ENCODE data around the gene ADGRL1. TPM values are rescaled to one million over a fixed set of nuclear protein-coding genes. Genes with fewer than 3 reads are reported as not detected.
"Not testable (repeated sequence)": the region's sequence is repeated elsewhere in the genome, so short reads cannot be mapped to it uniquely, and the experiment has no call there.

ADGRL1 gene
- total RNA-seq, 1 donor from 2014 or later, result 32.9 TPM

- Mint-ChIP-seq H3K27me3 (ENCODE audit: unreplicated experiment) (peaks cover 14% of the 10 kb centered on the region), H3K27ac (ENCODE audit: unreplicated experiment) (no peak overlapping the region), H3K9me3 (ENCODE audit: unreplicated experiment) (no peaks in the 10 kb centered on the region), H3K4me1 (ENCODE audit: unreplicated experiment) (peaks cover 13% of the 10 kb centered on the region), H3K36me3 (ENCODE audit: low read depth, unreplicated experiment) (no peaks in the 10 kb centered on the region), H3K4me3 (ENCODE audit: unreplicated experiment) (no peak overlapping the region)
- TF ChIP-seq CTCF (IDR thresholded peaks at IDR 0.05; ENCODE audit: unreplicated experiment), result no peak
- peak; percentile 58 for DNase-seq (ENCODE audit: low spot score)
Measured at GRCh38 chr19:14248578-14249011, 42.6 kb upstream of the ADGRL1 start.

- Mint-ChIP-seq H3K4me3 (ENCODE audit: unreplicated experiment) (peak overlapping the region; percentile 51), H3K27me3 (ENCODE audit: unreplicated experiment) (peaks cover 15% of the 10 kb centered on the region), H3K4me1 (ENCODE audit: unreplicated experiment) (peaks cover 12% of the 10 kb centered on the region)
- H3K9me3 Mint-ChIP-seq (ENCODE audit: unreplicated experiment); H3K36me3 Mint-ChIP-seq (ENCODE audit: low read depth, unreplicated experiment); H3K27ac Mint-ChIP-seq (ENCODE audit: unreplicated experiment): not testable (repeated sequence)
- peak; percentile 25 for DNase-seq (ENCODE audit: low spot score)
Measured at GRCh38 chr19:14247548-14248471, 41.8 kb upstream of the ADGRL1 start.

- not testable (repeated sequence) for H3K27ac Mint-ChIP-seq (ENCODE audit: unreplicated experiment); H3K9me3 Mint-ChIP-seq (ENCODE audit: unreplicated experiment); H3K36me3 Mint-ChIP-seq (ENCODE audit: low read depth, unreplicated experiment); H3K4me3 Mint-ChIP-seq (ENCODE audit: unreplicated experiment); DNase-seq (ENCODE audit: low spot score)
- Mint-ChIP-seq H3K4me1 (ENCODE audit: unreplicated experiment) (peaks cover 14% of the 10 kb centered on the region), H3K27me3 (ENCODE audit: unreplicated experiment) (peaks cover 14% of the 10 kb centered on the region)
Measured at GRCh38 chr19:14247205-14247547, 41.2 kb upstream of the ADGRL1 start.

GRCh38 chr19:14244393-14244792, 38.4 kb upstream of the ADGRL1 start:
- H3K27ac Mint-ChIP-seq (ENCODE audit: unreplicated experiment); H3K9me3 Mint-ChIP-seq (ENCODE audit: unreplicated experiment); DNase-seq (ENCODE audit: low spot score); H3K27me3 Mint-ChIP-seq (ENCODE audit: unreplicated experiment); H3K36me3 Mint-ChIP-seq (ENCODE audit: low read depth, unreplicated experiment); H3K4me3 Mint-ChIP-seq (ENCODE audit: unreplicated experiment); H3K4me1 Mint-ChIP-seq (ENCODE audit: unreplicated experiment): not testable (repeated sequence)

- not testable (repeated sequence) for H3K36me3 Mint-ChIP-seq (ENCODE audit: low read depth, unreplicated experiment); H3K27me3 Mint-ChIP-seq (ENCODE audit: unreplicated experiment); H3K4me3 Mint-ChIP-seq (ENCODE audit: unreplicated experiment); H3K9me3 Mint-ChIP-seq (ENCODE audit: unreplicated experiment); DNase-seq (ENCODE audit: low spot score); H3K27ac Mint-ChIP-seq (ENCODE audit: unreplicated experiment); H3K4me1 Mint-ChIP-seq (ENCODE audit: unreplicated experiment)
Measured at GRCh38 chr19:14243718-14244117, 37.7 kb upstream of the ADGRL1 start.

- Mint-ChIP-seq H3K4me1 (ENCODE audit: unreplicated experiment) (peaks cover 2% of the 10 kb centered on the region), H3K27me3 (ENCODE audit: unreplicated experiment) (peaks cover 6% of the 10 kb centered on the region), H3K27ac (ENCODE audit: unreplicated experiment) (no peak overlapping the region), H3K4me3 (ENCODE audit: unreplicated experiment) (no peak overlapping the region), H3K36me3 (ENCODE audit: low read depth, unreplicated experiment) (no peaks in the 10 kb centered on the region), H3K9me3 (ENCODE audit: unreplicated experiment) (no peaks in the 10 kb centered on the region)
- TF ChIP-seq CTCF (IDR thresholded peaks at IDR 0.05; ENCODE audit: unreplicated experiment), result no peak
- no peak for DNase-seq (ENCODE audit: low spot score)
Measured at GRCh38 chr19:14237014-14237941, 31.3 kb upstream of the ADGRL1 start.

- not testable (repeated sequence) for H3K27ac Mint-ChIP-seq (ENCODE audit: unreplicated experiment); H3K9me3 Mint-ChIP-seq (ENCODE audit: unreplicated experiment); H3K36me3 Mint-ChIP-seq (ENCODE audit: low read depth, unreplicated experiment); H3K27me3 Mint-ChIP-seq (ENCODE audit: unreplicated experiment); H3K4me3 Mint-ChIP-seq (ENCODE audit: unreplicated experiment); H3K4me1 Mint-ChIP-seq (ENCODE audit: unreplicated experiment); DNase-seq (ENCODE audit: low spot score)
Measured at GRCh38 chr19:14232945-14233344, 27.0 kb upstream of the ADGRL1 start.

- H3K36me3 Mint-ChIP-seq (ENCODE audit: low read depth, unreplicated experiment); H3K9me3 Mint-ChIP-seq (ENCODE audit: unreplicated experiment); H3K4me1 Mint-ChIP-seq (ENCODE audit: unreplicated experiment); H3K4me3 Mint-ChIP-seq (ENCODE audit: unreplicated experiment); H3K27ac Mint-ChIP-seq (ENCODE audit: unreplicated experiment); DNase-seq (ENCODE audit: low spot score); H3K27me3 Mint-ChIP-seq (ENCODE audit: unreplicated experiment): not testable (repeated sequence)
Measured at GRCh38 chr19:14228446-14229071, 22.6 kb upstream of the ADGRL1 start.

- not testable (repeated sequence) for H3K9me3 Mint-ChIP-seq (ENCODE audit: unreplicated experiment); DNase-seq (ENCODE audit: low spot score); H3K4me3 Mint-ChIP-seq (ENCODE audit: unreplicated experiment); H3K36me3 Mint-ChIP-seq (ENCODE audit: low read depth, unreplicated experiment); H3K4me1 Mint-ChIP-seq (ENCODE audit: unreplicated experiment); H3K27me3 Mint-ChIP-seq (ENCODE audit: unreplicated experiment); H3K27ac Mint-ChIP-seq (ENCODE audit: unreplicated experiment)
Measured at GRCh38 chr19:14226498-14226897, 20.5 kb upstream of the ADGRL1 start.
